HG02938 (cell line): ENCODE results near the gene PPP2R5D.
"Not testable (repeated sequence)": the region's sequence is repeated elsewhere in the genome, so short reads cannot be mapped to it uniquely, and the experiment has no call there.

Source experiments
- ATAC-seq: cut with Tn5 transposase; IDR thresholded peaks from one replicate; pipeline ENCODE4 v1.9.1; 2021; ENCODE audit warnings: mild to moderate bottlenecking, moderate library complexity; ENCODE audit not compliant: unreplicated experiment

PPP2R5D gene

DNA sequence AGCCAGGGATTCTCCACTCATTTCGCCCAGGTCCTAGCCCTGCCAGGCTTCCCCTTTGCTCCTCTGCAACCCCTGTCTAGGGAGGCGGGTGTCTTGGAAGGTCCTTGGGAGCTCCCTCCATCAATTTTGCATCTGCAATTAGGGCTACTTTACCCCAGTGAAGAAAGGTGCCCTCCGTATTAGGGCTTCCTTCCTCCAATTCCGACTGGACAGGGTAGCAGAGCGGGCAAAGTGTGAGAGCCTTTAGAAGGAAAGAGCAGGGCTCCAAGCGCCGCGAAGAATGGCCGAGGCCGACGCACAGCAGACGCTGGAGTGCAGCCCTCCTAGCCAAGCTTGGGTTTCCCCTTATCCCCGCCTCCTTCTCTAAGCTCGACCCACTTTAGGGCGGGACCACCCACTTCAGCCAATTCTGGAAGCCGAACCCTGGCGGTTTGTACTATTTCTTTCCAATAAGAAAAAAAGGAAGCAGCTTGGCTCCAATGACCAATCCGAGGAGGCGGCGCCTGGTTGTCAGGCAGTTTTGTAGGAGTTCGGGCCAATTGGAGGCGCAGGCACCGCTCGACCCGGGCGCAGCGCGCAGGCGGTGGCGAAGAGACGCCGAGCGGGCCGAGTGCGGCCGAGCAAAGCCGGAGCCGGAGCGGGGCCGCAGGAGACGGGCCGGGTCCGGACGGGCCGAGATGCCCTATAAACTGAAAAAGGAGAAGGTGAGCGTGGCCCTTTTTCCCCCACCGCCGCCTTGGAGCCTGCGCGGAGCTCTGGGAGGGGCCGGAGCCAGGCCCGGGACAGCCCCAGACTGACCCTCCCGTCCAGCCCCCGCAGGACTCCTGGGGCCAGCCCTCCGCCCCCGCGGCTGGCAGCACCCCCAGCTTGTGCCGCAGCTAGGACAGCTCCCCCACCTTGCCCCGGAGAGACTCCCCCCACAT lies at the start of gene PPP2R5D:
Gene PPP2R5D, plus strand, starts transcription at position 570 of the 923 bp plus-strand sequence. Its CDS starts 108 bp downstream, at position 678.
- peak; percentile 95 for ATAC-seq

DNA sequence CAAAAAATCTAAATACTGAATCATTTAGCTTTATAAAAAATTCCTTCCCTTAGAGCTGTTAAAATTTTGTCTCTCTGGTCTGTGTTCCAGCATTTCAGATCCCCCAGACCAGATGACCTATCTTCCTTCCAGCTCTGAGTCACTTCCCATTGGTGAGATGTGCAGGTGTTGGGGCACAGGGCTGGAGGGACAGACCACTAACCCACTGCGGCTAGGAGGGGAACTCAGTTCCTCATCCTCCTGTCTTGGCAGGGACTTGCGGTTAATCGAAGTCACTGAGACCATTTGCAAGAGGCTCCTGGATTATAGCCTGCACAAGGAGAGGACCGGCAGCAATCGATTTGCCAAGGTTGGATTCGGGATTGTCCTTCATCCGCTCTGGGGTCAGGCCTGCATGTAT lies 49.0 kb upstream of the PPP2R5D start:
- no peak for ATAC-seq

DNA sequence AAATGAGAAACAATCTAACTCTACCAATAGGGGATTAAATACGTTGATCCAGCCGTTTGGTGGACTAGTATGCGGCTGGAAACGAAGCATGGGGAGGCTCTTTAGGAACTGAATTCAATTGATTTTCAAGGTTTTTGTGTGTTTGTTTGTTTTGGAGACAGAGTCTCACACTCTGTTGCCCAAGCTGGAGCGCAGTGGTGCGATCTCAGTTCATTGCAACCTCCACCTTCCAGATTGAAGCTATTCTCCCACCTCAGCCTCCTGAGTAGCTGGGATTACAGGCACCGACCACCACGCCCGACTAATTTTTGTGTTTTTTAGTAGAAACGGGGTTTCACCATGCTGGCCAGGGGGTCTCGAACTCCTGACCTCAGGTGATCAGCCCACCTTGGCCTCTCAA lies 48.0 kb upstream of the PPP2R5D start:
- no peak for ATAC-seq

DNA sequence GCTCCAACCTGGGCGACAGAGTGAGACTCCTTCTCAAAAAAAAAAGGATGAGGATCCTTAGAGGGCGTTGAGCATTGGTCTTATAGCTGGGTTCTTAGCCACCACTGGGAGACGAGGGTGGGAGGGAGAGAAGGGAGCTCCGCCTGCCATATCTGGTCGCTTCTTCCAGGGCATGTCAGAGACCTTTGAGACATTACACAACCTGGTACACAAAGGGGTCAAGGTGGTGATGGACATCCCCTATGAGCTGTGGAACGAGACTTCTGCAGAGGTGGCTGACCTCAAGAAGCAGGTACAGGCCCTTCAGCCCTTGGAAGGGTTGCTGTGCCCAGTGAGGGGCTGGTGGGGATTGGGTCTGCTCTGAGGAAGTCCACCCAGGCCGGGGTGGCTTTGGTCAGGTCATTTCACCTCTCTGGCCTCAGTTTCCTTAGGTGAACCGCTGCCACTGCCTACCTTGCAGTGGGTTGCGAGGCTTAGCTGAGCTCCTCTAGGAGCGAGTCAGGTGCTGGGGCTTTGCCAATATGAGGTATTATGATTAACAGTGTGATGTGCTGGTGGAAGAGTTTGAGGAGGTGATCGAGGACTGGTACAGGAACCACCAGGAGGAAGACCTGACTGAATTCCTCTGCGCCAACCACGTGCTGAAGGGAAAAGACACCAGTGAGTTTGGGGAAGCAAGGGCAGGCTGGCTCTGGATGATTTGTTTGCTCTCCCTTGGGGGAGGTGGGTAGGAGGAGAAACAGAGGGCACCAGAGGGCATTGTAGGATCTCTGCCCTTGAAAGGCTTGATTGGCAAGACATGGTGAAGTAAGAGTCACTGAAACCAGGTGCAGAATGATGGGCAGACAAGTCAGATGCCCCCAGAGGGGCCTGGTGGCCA lies 46.6 kb upstream of the PPP2R5D start:
- no peak for ATAC-seq

DNA sequence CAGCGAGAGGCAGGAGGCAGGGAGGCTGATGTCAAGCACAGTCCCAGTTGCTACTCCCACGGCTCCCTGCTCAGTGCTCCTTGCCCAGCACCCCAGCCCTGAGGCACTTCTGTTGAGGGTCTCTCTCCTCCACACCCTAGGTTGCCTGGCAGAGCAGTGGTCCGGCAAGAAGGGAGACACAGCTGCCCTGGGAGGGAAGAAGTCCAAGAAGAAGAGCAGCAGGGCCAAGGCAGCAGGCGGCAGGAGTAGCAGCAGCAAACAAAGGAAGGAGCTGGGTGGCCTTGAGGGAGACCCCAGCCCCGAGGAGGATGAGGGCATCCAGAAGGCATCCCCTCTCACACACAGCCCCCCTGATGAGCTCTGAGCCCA lies 46.0 kb upstream of the PPP2R5D start:
- ATAC-seq, result no peak

DNA sequence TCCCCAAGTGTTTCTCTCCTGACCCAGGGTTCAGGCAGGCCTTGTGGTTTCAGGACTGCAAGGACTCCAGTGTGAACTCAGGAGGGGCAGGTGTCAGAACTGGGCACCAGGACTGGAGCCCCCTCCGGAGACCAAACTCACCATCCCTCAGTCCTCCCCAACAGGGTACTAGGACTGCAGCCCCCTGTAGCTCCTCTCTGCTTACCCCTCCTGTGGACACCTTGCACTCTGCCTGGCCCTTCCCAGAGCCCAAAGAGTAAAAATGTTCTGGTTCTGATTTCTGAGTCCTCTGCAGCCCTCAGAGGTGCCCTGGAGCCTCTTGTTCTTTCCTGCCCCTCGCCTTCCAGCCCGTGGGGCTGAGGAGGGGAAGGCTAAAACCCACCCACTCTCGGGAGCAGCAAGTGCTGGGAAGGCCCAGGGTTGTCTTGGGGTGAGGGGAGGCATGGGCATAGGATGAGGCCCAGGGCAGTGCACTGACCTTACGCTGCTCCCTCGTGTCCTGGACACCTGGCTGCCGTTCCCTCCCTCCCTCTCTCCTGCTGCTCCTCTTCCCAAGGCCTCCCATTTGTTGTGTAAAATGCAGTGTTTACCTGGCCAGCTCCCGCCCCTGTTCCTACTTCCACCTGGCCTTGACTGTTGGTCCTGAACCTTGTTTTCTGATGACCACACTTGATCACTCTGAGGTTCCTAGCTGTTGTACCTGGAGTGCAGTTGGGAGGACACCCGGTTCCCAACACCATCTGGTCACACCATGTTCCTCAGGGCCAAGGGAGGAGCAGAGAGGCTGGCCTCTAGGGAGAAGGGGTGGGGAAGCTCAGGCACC lies 45.2 kb upstream of the PPP2R5D start:
- ATAC-seq, result no peak

DNA sequence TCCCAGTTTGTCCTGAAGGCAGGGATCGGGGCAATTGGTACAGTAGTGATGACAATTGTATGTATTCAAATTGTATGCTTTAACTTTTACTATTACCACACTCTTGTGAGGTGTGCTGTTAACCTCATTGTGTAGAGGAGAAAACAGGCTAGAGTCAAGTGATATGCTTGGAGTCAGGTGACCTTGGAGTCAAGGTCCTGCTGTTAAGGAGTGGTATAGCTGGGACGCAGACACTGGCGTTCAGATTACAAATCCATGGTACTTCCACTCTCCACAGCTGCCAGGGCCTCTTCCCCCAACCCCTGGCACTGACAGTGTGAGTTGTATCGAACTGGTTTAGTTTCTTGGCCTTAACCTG lies 44.6 kb upstream of the PPP2R5D start:
- ATAC-seq, result no peak

DNA sequence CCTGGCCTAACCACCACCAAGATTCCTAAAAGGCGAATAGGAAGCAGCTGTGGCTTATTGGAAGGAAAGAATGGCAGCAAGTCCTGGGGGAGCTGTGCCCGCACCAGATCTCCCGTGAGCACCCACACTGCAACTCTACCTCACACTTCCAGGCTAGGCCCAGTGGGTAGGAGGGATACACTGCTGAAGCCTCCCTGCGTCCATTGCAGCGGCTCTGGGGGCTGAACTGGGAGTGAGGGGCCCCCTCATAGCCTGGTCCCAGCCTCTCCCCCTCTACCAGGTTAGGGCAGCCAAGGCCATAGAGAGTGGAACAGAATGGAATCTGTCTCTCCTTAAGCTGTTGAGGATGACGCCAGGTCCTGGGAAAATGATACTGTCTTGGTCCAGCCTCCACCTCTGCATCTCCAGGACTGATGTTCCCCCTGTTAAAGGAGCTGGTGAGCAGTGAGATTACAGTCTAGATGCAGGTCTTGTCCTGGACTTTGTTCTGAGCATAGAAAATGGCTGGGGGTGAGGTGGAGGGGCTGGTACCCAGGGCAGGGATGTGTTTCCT lies 43.8 kb upstream of the PPP2R5D start:
- ATAC-seq, result no peak

DNA sequence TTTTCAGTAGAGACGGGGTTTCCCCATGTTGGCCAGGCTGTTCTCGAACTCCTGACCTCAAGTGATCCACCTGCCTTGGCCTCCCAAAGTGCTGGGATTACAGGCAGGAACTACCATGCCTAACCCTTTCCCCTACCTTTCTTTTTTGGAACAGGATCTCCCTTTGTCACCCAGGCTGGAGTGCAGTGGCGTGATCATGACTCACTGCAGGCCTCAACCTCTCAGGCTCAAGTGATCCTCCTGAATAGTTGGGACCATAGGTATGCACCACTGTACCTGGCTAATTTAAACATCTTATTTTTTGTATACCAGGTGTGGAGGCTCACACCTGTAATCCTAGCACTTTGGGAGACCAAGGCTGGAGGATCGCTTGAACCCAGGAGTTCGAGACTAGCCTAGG lies 43.0 kb upstream of the PPP2R5D start:
- not testable (repeated sequence) for ATAC-seq

DNA sequence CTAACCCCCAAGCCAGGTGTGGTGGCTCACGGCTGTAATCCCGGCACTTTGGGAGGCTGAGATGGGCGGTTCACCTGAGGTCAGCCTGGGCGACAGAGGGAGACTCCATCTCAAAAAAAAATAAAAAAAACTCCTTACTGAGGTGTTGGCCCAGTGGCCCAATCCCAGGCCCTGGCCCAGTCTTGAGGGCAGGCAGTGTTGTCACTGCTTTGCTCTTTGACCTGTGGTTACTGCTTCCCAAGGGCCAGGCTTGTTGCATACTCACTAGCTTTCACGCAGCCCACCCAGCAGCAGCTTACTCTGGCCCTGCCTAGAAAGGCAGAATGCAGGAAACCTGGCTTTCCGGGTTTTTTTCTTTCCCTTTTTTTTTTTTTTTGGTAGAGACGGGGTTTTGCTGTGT lies 41.9 kb upstream of the PPP2R5D start:
- no peak for ATAC-seq

DNA sequence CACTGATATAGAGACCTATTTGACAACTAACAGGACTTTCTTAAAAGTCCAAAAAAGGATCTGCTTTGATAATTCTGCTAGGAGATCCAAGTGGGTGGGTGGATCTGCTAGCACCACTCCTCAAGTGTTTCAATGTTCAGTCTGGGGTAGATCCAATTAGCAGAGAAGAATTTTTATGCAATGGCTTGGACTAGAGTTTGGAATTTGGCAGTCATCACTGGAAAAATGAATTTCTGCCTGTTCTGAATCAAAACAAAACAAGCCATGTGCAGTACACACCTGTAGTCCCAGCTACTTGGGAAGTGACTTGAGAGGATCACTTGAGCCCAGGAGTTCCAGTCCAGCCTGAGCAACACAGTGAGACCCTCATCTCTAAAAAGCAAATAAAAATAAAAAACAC lies 36.4 kb upstream of the PPP2R5D start:
- ATAC-seq, result no peak

DNA sequence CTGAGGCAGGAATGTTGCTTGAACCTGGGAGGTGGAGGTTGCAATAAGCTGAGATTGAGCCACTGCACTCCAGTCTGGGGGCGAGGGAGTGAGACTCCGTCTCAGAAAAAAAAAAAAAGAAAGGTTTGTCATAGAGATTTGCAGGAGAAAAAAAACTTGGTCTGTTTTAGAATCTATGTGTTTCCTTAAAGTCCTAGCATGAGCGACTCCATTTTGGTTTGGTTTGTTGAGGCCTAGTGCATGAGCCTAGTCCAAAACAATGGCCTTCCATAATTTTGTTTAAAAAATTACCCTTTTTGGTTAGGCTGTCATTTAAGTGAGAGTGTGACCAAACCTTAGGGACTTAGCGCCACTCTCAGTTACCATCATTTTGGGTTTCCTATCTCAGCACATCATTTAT lies 32.0 kb upstream of the PPP2R5D start:
- ATAC-seq, result no peak

DNA sequence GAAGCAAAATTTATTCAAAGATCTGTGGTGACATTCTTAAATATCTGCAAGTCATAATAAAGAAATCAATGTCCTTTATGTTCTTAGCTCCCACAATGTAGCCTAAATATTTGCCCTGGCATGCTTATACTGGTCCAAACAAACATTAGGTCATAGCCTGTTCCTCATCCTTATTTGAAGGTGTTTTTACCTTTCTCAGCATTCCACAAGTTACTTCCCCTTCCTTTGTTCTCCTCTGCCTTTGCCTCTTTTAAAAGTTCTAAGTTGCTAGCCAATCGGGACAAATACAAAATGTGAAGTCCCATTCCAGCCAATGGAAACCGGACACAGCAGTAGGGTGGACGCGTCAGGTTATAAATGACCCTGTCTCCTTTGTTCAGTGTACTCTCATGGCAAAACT lies 30.0 kb upstream of the PPP2R5D start:
- ATAC-seq, result not testable (repeated sequence)

DNA sequence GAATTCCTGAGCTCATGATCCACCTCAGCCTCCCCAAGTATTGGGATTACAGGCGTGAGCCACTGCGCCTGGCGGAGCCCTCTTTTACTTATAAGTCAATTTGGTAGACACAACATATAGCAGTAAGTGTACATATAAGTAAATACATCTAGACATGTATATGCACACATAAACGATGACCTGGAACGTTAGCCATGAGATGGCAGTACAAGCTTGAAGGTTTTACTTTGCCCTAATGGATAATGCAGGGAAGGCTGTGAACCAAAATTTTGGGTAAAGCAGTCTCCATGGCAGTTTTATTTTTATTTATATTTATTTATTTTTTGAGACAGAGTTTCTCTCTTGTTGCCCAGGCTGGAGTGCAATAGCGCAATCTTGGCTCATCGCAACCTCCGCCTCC lies 26.2 kb upstream of the PPP2R5D start:
- no peak for ATAC-seq

DNA sequence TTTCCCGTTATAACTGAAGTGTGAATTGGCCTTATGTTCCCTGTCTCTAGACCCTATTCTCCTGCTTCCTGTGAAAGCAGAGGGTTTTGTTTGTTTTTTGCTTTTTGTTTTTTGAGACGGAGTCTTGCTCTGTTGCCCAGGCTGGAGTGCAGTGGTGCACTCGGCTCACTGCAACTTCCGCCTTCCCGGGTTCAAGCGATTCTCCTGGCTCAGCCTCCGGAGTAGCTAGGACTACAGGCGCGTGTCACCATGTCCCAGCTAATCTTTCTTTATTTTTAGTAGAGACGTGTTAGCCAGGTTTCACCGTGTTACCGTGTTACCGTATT lies 24.5 kb upstream of the PPP2R5D start:
- no peak for ATAC-seq

DNA sequence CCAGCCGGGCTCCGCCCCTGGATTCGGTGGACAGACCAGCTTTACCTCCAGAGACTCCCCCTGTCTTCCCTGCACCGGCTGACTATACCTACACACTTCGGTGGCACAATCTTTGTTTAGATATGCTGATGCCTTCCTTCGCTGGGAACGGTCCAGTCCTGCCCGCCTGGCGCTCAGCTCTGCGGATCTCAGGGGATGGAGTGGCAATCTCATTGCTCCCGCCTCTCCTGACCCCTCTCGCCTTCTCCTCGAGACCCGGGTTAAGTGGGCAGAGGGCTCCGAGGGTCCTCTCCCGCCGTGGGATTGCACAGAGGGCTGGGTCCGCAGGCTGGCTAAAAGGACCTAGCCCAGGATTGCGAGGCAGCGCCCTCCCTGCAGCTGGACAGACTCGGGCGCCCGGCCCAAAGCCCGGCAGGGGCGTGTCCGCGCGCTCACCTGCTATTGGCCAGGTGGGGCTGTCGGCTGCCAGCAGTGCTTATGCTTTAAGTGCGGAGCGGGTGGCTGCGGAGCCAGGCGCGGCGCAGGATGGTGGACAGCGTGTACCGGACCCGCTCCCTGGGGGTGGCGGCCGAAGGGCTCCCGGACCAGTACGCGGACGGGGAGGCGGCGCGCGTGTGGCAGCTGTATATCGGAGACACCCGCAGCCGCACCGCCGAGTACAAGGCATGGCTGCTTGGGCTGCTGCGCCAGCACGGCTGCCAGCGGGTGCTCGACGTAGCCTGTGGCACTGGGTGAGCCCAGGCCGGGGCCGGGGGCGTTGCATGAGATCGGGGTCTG lies 23.9 kb upstream of the PPP2R5D start, which contains the start of gene GNMT:
Gene GNMT, plus strand, starts transcription at position 512 of the 777 bp plus-strand sequence. Its CDS starts 14 bp downstream, at position 526.
- ATAC-seq, result no peak

DNA sequence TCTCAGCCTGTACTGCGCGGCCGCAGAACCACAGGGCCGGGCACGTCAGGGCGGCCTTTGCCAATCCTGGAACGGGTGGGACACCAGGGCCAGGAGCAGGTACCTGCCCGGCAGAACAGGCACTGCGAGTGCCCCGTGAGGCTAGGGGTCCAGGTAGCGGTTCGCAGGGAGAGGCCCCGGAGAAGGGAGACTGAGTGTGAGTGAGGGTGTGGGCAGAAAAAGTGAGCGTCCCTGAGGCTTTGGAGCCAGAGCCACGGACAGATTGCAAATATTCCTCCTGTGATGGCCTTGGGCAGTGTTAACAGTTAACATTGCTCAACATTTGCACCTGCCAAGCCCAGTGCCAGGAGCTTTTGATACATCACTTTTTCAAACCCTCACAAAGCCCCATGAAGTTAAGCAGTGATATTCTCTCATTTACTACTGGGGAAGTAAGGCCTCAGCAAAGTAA lies 23.3 kb upstream of the PPP2R5D start:
- no peak for ATAC-seq

DNA sequence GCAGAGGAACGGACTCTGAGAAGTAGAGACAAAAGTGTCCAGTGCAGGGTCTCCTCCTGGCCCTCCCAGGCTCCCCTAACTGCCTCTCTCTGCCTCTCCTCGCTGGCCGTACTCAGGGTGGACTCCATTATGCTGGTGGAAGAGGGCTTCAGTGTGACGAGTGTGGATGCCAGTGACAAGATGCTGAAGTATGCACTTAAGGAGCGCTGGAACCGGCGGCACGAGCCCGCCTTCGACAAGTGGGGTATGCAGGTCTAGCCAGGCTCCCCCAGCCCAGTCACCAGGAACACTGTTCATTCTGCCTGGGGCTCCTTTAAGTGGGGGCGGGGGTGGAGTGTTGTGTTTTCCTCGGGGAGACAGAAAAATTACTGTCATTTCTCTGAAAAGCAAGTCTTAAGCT lies 22.3 kb upstream of the PPP2R5D start:
- ATAC-seq, result no peak

DNA sequence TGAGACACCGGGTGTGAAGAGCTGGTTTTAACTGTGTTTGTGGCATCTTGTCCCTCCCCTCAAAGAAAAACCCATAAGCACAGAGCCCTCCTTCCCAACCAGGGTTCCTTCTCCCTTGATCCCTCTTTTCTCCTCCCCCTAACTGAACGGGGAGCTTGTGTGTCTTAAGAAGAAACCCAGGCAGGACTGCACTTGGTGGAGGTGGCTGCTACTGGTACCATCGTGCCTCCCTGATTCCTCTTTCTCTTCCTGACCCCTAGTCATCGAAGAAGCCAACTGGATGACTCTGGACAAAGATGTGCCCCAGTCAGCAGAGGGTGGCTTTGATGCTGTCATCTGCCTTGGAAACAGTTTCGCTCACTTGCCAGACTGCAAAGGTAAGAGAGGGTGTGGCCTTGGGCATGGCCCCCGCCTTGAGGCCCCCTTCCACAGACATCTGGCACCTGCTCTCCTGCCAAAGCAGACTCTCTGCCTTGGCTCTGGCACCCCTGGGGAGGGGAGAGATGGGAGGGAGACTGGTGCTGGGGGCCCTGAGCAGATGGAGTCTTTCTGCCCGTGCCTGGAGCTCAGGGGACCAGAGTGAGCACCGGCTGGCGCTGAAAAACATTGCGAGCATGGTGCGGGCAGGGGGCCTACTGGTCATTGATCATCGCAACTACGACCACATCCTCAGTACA lies 21.7 kb upstream of the PPP2R5D start:
- no peak for ATAC-seq
